OCI-LY3 (cell line): Measurements from ENCODE around the gene ZCCHC4.

Source experiments
- H2AFZ ChIP-seq: fragments of 200-600, 300-600 bp; shearing (Covaris generic); 2 replicates; pipeline ENCODE4 v1.6.0; 2014; ENCODE audit warnings: antibody characterized with exemption, low read depth, low read length
- H3K27ac ChIP-seq: fragments of 200-600, 300-600 bp; sonication (generic); 2 replicates; pipeline ENCODE4 v1.5.1; 2014; ENCODE audit warnings: mild to moderate bottlenecking, low read length, moderate library complexity, mixed read lengths
- H3K27me3 ChIP-seq: fragments of 200-600, 300-600 bp; sonication (generic); 2 replicates; pipeline ENCODE4 v1.6.1; 2014; ENCODE audit warnings: low read depth, low read length, mixed read lengths
- H3K36me3 ChIP-seq: fragments of 200-600, 300-600 bp; sonication (generic); replicated peaks from 2 replicates; pipeline ENCODE3; 2014; ENCODE audit warnings: low read depth, low read length, mixed read lengths
- H3K4me1 ChIP-seq: fragments of 300-600, 200-600 bp; sonication (generic); 2 replicates; pipeline ENCODE4 v1.6.1; 2014; ENCODE audit warnings: low read length, mixed read lengths
- H3K4me2 ChIP-seq: fragments of 200-600, 300-600 bp; sonication (generic); 2 replicates; pipeline ENCODE4 v1.6.1; 2014; ENCODE audit warnings: low read length, mixed read lengths
- H3K4me3 ChIP-seq: fragments of 300-600, 200-600 bp; sonication (generic); 2 replicates; pipeline ENCODE4 v1.5.1; 2014; ENCODE audit warnings: antibody characterized with exemption, mild to moderate bottlenecking, low read length, moderate library complexity
- H3K79me2 ChIP-seq: fragments of 300-600, 200-600 bp; shearing (Covaris generic); 2 replicates; pipeline ENCODE4 v1.6.1; 2014; ENCODE audit warnings: mild to moderate bottlenecking, low read length, mixed read lengths
- H3K9ac ChIP-seq: fragments of 300-600, 200-600 bp; shearing (Covaris generic); 2 replicates; pipeline ENCODE4 v1.6.0; 2014; ENCODE audit warnings: mild to moderate bottlenecking, low read length, moderate library complexity
- H3K9me3 ChIP-seq: fragments of 200-600, 300-600 bp; shearing (Covaris generic); 2 replicates; pipeline ENCODE4 v1.6.1; 2014; ENCODE audit warnings: low read length, mixed read lengths; ENCODE audit not compliant: insufficient read depth
- H4K20me1 ChIP-seq: fragments of 200-600, 300-600 bp; sonication (generic); 2 replicates; pipeline ENCODE4 v1.6.1; 2016; ENCODE audit warnings: low read length, mixed read lengths; ENCODE audit not compliant: insufficient read depth
- CTCF ChIP-seq: fragments of 200-600, 300-600 bp; sonication (generic); IDR thresholded peaks from 2 replicates; pipeline ENCODE4 v1.5.1; 2014; ENCODE audit warnings: antibody characterized with exemption, low read length, low read depth
- EZH2phosphoT487 ChIP-seq: fragments of 200-600 bp; shearing (Covaris generic); IDR thresholded peaks from 2 replicates; pipeline ENCODE4 v1.6.1; 2018; ENCODE audit warnings: antibody characterized with exemption, mixed run types, low read depth

Gene ZCCHC4

GRCh38 chr4:25312496-25313200, at the start of gene ZCCHC4:
ZCCHC4 (plus strand) TSS chr4:25312774; CDS start chr4:25312810, 36 bp downstream.
- H3K79me2 ChIP-seq = peaks cover 22% of the 10 kb centered on the region
- peak within 1 kb of the TSS; percentile 80 for H3K4me3 ChIP-seq
- H3K27me3 ChIP-seq = no peaks in the 10 kb centered on the region
- H3K4me1 ChIP-seq = peaks cover 49% of the 10 kb centered on the region
- peak within 1 kb of the TSS; percentile 55 for H3K27ac ChIP-seq
- H4K20me1 ChIP-seq = no peaks in the 10 kb centered on the region
- peak within 1 kb of the TSS; percentile 97 for H2AFZ ChIP-seq
- TF ChIP-seq CTCF (peak; percentile 95), EZH2phosphoT487 (no peak)
- peak within 1 kb of the TSS; percentile 73 for H3K9ac ChIP-seq
- no peaks in the 10 kb centered on the region for H3K9me3 ChIP-seq
- peak within 1 kb of the TSS; percentile 75 for H3K4me2 ChIP-seq
- peaks cover 15% of the 10 kb centered on the region for H3K36me3 ChIP-seq

GRCh38 chr4:25271866-25272265, 40.7 kb upstream of the ZCCHC4 start:
- Histone ChIP-seq H3K4me3 (no peak overlapping the region), H2AFZ (no peak overlapping the region), H3K27me3 (no peaks in the 10 kb centered on the region), H4K20me1 (no peaks in the 10 kb centered on the region), H3K9me3 (no peaks in the 10 kb centered on the region), H3K4me2 (no peak overlapping the region), H3K36me3 (peaks cover 12% of the 10 kb centered on the region), H3K79me2 (no peaks in the 10 kb centered on the region), H3K4me1 (no peaks in the 10 kb centered on the region), H3K27ac (no peak overlapping the region), H3K9ac (no peak overlapping the region)
- TF ChIP-seq EZH2phosphoT487 (no peak), CTCF (no peak)

- H3K9ac ChIP-seq = no peak overlapping the region
- no peaks in the 10 kb centered on the region for H3K79me2 ChIP-seq
- H3K4me2 ChIP-seq = no peak overlapping the region
- no peaks in the 10 kb centered on the region for H4K20me1 ChIP-seq
- peaks cover 20% of the 10 kb centered on the region for H3K36me3 ChIP-seq
- no peaks in the 10 kb centered on the region for H3K4me1 ChIP-seq
- H3K27ac ChIP-seq = no peak overlapping the region
- TF ChIP-seq EZH2phosphoT487 (no peak), CTCF (no peak)
- no peak overlapping the region for H2AFZ ChIP-seq
- no peaks in the 10 kb centered on the region for H3K27me3 ChIP-seq
- H3K4me3 ChIP-seq = no peak overlapping the region
- H3K9me3 ChIP-seq = no peaks in the 10 kb centered on the region
These were observed 32.4 kb upstream of the ZCCHC4 start for GRCh38 chr4:25280210-25280609.

- H3K9me3 ChIP-seq = no peaks in the 10 kb centered on the region
- H3K4me3 ChIP-seq = no peak overlapping the region
- H3K27me3 ChIP-seq = no peaks in the 10 kb centered on the region
- H3K4me1 ChIP-seq = no peaks in the 10 kb centered on the region
- no peaks in the 10 kb centered on the region for H3K79me2 ChIP-seq
- no peak for TF ChIP-seq CTCF
- no peak for TF ChIP-seq EZH2phosphoT487
- no peak overlapping the region for H3K9ac ChIP-seq
- no peak overlapping the region for H3K4me2 ChIP-seq
- H2AFZ ChIP-seq = no peak overlapping the region
- H4K20me1 ChIP-seq = no peaks in the 10 kb centered on the region
- H3K27ac ChIP-seq = no peak overlapping the region
- H3K36me3 ChIP-seq = peaks cover 15% of the 10 kb centered on the region
These were observed 28.6 kb upstream of the ZCCHC4 start for GRCh38 chr4:25283948-25284347.
